NCI-H2029 treated with DMSO at 0.1 percent for 48 hours (cell line): ENCODE data around the gene ZYG11A.
"Not testable (repeated sequence)": the region's sequence is repeated elsewhere in the genome, so short reads cannot be mapped to it uniquely, and the experiment has no call there.

Experiments
- DNase-seq: peaks from one replicate; lab custom pipeline; 2025; lab: John Stamatoyannopoulos, UW

ZYG11A gene

GRCh38 chr1:52842643-52843310 lies at the start of gene ZYG11A:
Gene ZYG11A (plus strand): TSS chr1:52842760. CDS start chr1:52842884, 124 bp downstream.
- peak; percentile 51 for DNase-seq

- not testable (repeated sequence) for DNase-seq
Measured at GRCh38 chr1:52793717-52794116, 48.8 kb upstream of the ZYG11A start.

DNA sequence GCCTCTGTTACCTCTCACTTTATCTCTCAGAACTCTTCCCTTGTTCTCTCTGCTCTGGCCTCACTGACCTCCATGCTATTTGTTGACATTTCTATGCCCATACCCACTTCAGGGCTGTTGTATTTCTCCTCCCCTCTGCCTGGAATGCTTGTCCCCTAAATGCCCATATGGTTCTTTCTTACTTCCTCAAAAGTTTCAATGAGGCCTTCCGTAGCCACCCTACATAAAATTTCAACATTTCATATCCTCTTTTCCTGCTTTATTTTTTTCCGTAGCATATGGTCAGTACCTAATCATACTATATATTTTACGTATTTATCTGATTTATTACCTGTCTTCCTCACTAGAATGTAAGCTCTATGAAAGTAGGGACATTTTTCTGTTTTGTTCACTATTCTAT lies 47.1 kb upstream of the ZYG11A start:
- DNase-seq = no peak

- no peak for DNase-seq
Measured at GRCh38 chr1:52798331-52798730, 44.2 kb upstream of the ZYG11A start.

DNA sequence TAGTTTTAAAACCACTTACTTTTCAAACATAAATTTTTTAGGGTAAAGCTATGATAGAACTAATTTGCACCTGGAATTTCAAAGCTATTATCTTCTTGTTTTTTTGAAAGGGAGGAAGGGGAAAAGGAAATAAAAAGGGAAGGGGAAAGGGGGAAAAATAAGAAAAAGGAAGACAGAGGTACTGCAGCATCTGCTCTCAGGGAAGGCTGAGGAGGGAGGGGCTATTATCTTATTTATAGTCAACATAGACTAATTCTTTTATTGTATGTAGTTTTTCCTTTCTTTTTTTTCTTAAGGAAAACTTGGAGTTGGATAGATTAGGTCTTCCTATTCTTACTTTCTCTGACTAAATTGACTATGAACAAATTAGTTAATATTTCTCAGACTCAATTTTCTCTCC lies 41.5 kb upstream of the ZYG11A start:
- DNase-seq = no peak

- not testable (repeated sequence) for DNase-seq
Measured at GRCh38 chr1:52804083-52804482, 38.5 kb upstream of the ZYG11A start.

DNA sequence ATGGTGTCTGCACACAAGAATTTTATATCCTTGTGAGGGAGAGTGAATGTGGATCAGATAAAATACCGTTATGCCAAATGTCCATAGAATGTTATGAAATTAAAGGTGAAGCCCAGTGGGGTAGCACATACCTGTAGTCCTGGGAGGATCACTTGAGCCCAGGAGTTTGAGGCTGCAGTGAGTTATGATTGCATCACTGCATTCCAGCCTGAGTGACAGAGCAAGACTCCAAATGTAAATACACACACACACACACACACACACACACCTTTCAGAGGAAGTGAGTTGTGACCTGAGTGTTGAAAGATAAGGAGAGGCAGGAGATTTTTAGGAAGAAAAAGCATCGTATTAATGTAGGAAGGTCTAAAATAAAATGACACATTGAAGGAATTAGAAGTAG lies 28.1 kb upstream of the ZYG11A start:
- no peak for DNase-seq

DNA sequence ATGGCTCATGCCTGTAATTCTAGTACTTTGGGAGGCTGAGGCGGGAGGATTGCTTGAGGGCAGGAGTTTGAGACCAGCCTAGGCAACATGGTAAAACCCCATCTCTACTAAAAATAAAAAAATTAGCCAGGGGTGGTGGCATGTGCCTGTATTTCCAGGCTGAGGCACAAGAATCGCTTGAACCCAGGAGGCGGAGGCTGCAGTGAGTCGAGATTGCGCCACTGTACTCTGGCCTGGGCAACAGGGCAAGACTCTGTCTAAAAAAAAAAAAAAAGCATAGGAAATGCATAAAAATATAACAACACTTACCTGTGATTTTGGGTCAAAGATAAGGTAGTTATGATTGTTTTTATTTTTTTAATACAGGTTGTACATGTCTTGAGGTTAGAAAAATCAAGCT lies 21.7 kb upstream of the ZYG11A start:
- not testable (repeated sequence) for DNase-seq

DNA sequence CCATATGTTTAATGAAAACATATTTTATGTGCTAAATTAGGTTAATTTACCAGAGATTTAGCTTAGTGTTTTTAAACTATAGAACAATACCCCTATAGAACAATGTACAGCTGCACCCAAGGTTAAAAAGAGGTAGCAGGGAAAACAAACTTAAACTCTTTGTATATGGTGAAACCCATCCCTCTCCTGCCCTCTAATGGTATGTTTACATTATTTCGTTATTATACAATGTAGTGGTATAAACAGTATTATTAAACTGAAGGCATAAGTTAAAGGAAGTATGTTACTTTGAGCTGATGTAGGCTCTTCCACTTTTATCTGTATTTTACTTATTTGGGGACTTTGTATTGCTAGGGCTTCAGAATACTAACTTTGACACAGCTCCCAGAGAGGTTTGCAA lies 16.7 kb upstream of the ZYG11A start:
- no peak for DNase-seq

GRCh38 chr1:52834798-52835197 lies 7.8 kb upstream of the ZYG11A start:
- DNase-seq = no peak

DNA sequence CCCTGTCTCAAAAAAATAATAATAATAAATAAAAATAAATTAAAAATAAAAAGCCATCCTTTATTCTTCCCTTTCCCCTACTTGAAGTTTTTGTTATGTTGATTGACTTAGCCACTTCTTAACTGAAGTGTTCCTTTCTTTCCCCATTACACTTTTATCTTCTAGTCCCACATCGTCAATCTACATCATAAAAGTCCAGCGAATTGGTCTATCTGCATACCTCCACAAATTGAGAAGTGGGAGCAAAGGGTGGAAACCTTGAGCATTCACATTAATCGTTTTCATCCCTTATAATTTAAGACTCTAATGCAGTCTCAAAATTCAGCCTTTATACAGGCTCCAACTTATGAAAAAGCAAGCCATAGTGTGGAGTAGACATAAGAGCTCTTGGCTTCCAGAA lies 6.5 kb upstream of the ZYG11A start:
- DNase-seq = no peak

- not testable (repeated sequence) for DNase-seq
Measured at GRCh38 chr1:52839175-52839574, 3.4 kb upstream of the ZYG11A start.

DNA sequence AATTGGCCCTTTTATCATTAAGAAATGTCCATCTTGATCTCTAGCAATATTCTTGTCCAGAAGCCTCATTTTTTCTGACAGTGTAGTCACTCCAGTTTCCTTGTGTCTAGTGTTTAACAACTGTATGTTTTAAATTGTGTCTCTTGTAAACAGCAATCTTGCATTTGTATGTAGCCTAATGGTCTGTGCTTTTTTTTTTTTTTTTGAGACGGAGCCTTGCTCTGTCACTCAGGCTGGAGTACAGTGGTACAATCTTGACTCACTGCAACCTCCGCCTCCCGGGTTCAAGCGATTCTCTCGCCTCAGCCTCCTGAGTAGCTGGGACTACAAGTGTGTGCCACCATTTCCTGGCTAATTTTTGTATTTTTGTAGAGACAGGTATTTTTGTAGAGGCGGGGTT lies 2.6 kb downstream of the ZYG11A start:
- DNase-seq = not testable (repeated sequence)

DNA sequence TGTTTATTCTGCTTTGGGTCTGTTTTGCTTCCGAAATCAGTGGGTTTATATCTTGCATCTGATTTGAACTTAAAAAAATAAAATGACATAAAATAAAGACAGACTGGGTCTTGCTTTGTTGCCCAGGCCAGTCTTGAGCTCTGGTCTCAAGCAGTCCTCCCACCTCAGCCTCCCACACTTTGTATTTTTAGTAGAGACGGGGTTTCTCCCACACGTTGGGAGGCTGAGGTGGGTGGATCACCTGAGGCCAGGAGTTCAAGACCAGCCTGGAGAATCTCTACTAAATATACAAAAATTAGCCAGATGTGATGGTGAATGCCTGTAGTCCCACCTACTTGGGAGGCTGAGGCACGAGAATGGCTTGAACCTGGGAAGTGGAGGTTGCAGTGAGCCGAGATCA lies 5.9 kb downstream of the ZYG11A start:
- no peak for DNase-seq

- DNase-seq = no peak
Measured at GRCh38 chr1:52850951-52851350, 8.4 kb downstream of the ZYG11A start.

DNA sequence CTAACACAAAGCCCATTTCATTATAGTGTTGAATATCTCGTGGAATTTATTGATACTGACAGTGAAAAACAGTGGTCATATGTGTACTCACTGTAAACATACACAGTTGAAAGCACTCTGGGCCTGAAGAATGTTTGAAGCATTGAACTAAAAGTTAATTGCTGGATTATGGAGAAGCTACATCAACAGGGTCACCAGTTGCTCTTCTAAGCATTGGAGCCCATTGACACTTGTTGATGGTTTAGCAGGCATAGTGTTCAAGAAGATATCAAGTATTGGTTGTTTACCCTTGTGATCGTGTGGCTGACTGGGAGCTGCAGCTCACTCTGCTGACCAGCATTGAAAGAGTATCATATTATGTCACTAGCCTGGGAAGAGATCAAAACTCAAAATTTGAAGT lies 10.3 kb downstream of the ZYG11A start:
- DNase-seq = no peak

DNA sequence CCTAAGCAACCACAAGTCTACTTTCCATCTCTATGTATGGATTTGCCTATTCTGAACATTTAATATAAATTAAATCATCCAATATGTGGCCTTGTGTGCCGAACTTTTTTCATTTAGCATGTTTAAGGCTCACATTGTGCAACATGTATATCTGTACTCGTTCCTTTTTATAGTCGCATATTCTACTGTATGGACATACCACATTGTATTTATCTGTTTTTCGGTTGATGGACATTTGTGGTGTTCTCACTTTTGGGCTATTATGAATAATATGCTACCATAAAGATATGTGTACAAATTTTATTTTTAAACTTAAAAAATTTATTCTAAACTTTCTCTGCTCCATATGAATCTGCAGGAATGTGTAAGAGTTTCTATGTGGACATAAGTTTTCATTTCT lies 13.0 kb downstream of the ZYG11A start:
- no peak for DNase-seq

DNA sequence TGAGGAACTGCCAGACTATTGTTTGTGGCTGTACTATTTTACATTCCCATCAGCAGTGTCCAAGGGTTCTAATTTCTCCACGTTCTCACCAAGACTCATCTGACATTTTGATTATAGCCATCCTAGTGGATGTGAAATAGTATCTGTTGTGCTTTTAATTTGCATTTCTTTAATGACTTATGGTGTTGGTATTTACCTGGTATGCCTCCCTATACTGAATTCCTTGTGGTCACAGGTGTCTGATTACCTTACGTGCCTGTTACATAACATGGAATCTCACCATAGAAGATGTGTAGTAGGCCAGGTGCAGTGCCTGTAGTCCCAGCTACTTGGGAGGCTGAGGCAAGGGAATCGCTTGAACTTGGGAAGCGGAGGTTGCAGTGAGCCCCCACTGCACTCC lies 13.5 kb downstream of the ZYG11A start:
- no peak for DNase-seq

DNA sequence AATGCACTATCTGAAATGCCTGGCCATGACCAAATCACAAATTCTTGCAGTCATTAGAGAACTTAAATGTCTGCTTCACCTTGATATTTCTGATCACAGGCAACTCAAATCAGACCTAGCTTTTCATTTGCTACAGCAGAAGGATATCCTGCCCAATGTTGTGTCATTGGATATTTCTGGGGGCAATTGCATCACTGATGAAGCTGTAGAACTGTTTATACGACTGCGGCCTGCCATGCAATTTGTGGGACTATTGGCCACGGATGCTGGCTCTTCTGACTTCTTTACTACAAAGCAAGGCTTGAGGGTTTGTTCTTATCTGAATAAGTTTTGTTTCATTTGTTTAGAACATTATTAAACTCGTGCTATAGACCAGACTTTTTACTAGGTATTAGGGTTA lies 14.9 kb downstream of the ZYG11A start:
- DNase-seq = no peak

DNA sequence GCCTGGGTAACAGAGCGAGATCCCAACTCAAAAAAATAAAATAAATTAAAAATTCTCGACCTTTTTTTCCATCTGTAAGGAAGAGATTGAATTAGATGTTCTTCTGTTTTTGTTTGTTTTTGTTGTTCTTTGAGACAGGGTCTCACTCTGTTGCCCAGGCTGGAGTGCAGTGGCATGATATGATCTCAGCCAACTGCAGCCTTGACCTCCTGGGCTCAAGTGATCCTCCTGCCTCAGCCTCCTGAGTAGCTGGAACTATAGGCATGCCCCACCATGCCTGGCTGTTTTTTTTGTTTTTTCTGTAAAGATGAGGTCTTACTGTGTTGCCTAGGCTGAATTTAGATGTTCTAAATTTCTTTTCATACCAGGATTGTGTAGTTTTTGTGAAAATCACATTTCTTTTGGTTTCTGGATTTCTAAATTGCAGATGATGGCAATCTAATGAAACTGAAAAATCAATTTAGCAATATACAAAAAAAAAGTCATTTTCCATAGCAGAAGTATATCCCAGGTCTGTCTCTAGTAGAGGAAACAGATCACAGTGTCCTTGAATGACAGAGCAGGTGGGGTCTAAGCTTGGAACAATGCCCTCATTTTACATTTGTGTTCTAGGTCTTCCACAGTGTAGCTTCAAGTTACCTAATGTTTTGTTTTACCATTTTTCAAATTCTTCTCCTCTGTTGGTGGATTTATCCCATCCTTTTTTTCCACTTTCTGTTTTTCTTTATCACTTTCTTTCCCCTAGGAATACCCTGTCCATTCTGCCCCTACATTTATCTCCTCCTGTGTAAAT lies 20.3 kb downstream of the ZYG11A start:
- DNase-seq = no peak

- peak; percentile 6 for DNase-seq
Measured at GRCh38 chr1:52867087-52867863, 24.7 kb downstream of the ZYG11A start.

DNA sequence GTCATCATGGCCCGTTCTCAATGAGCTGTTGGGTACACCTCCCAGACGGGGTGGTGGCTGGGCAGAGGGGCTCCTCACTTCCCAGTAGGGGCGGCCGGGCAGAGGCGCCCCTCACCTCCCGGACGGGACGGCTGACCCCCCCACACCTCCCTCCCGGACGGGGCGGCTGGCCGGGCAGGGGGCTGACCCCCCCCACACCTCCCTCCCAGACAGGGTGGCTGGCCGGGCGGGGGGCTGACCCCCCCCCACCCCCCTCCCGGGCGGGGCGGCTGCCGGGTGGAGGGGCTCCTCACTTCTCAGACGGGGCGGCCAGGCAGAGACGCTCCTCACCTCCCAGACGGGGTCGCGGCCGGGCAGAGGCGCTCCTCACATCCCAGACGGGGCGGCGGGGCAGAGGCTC lies 27.2 kb downstream of the ZYG11A start:
- not testable (repeated sequence) for DNase-seq

GRCh38 chr1:52876843-52877242 lies 34.3 kb downstream of the ZYG11A start:
- DNase-seq = no peak
